GM23248 (cell line): ENCODE results near the gene RIPK3. TPM values are rescaled to one million over a fixed set of nuclear protein-coding genes. Genes with fewer than 3 reads are reported as not detected.

ENCODE experiments used
- DNase-seq: peaks from one replicate; pipeline ENCODE4 v3.0.0-alpha.2; 2015
- H2AFZ ChIP-seq: fragments of 200-600 bp; sonication (generic); 2 replicates; pipeline ENCODE4 v1.6.1; 2016; ENCODE audit warnings: antibody characterized with exemption
- H3F3A ChIP-seq: fragments of 200-600 bp; sonication (generic); 2 replicates; pipeline ENCODE4 v1.6.1; 2016; ENCODE audit warnings: mild to moderate bottlenecking, antibody characterized with exemption, mixed run types; ENCODE audit not compliant: insufficient read depth
- H3K27ac ChIP-seq: fragments of 200-600 bp; sonication (generic); 2 replicates; pipeline ENCODE4 v1.5.1; 2016; ENCODE audit warnings: mild to moderate bottlenecking
- H3K27me3 ChIP-seq: fragments of 200-600 bp; sonication (generic); replicated peaks from 2 replicates; pipeline ENCODE4 v1.6.1; 2016; ENCODE audit warnings: mild to moderate bottlenecking; ENCODE audit not compliant: insufficient read depth
- H3K36me3 ChIP-seq: fragments of 200-600 bp; sonication (generic); 2 replicates; pipeline ENCODE4 v1.6.1; 2016; ENCODE audit warnings: low read depth, mild to moderate bottlenecking
- H3K4me1 ChIP-seq: fragments of 200-600 bp; sonication (generic); 2 replicates; pipeline ENCODE4 v1.6.1; 2016; ENCODE audit warnings: mild to moderate bottlenecking; ENCODE audit not compliant: insufficient read depth
- H3K4me2 ChIP-seq: fragments of 200-600 bp; sonication (generic); one replicate; pipeline ENCODE4 v1.6.1; 2016; ENCODE audit warnings: mild to moderate bottlenecking; ENCODE audit not compliant: unreplicated experiment
- H3K4me3 ChIP-seq: fragments of 200-600 bp; sonication (generic); 2 replicates; pipeline ENCODE4 v1.5.1; 2016; ENCODE audit warnings: mild to moderate bottlenecking
- H3K79me2 ChIP-seq: fragments of 200-600 bp; sonication (generic); 2 replicates; pipeline ENCODE4 v1.6.1; 2016; ENCODE audit warnings: mild to moderate bottlenecking; ENCODE audit not compliant: insufficient read depth
- H3K9ac ChIP-seq: fragments of 200-600 bp; sonication (generic); 2 replicates; pipeline ENCODE4 v1.6.1; 2016; ENCODE audit warnings: mild to moderate bottlenecking
- H3K9me2 ChIP-seq: fragments of 200-600 bp; sonication (generic); 2 replicates; pipeline ENCODE4 v1.6.1; 2016; ENCODE audit warnings: mixed run types, mild to moderate bottlenecking, moderate library complexity; ENCODE audit not compliant: insufficient read depth
- H3K9me3 ChIP-seq: fragments of 200-600 bp; sonication (generic); one replicate; pipeline ENCODE4 v1.6.1; 2017; ENCODE audit warnings: low read depth
- H4K20me1 ChIP-seq: fragments of 200-600 bp; sonication (generic); 2 replicates; pipeline ENCODE4 v1.6.0; 2016; ENCODE audit not compliant: insufficient read depth
- EZH2 ChIP-seq: fragments of 200-600 bp; sonication (generic); IDR thresholded peaks from 2 replicates; pipeline ENCODE4 v1.6.1; 2018; ENCODE audit warnings: antibody characterized with exemption, mild to moderate bottlenecking; ENCODE audit not compliant: insufficient read depth, poor library complexity, severe bottlenecking
- EZH2phosphoT487 ChIP-seq: fragments of 200-600 bp; sonication (generic); IDR thresholded peaks from 2 replicates; pipeline ENCODE4 v1.6.1; 2018; ENCODE audit warnings: antibody characterized with exemption, moderate library complexity, mild to moderate bottlenecking, low read depth; ENCODE audit not compliant: insufficient read depth
- WGBS, 2 experiments: methylation state at CpG; one replicate each; pipeline ENCODE4 v1.1.6; 2015 to 2017; ENCODE audit warnings: low lambda C conversion rate in 2 of 2, low coverage in 1 of 2; ENCODE audit errors: missing lambda C conversion rate in 2 of 2; 5-methylcytosine and 5-hydroxymethylcytosine counted together
- in situ Hi-C: fragments of 300-500 bp; cut with MboI; formaldehyde crosslinking; loops from 2 replicates; pipeline ENCODE4 v1.15.0; 2020
- polyA plus RNA-seq: library from polyadenylated mRNA; unstranded; fragments of >200 nt; fragmentation: Nextera tagmentation; extraction: Ambion mirVana; gene quantifications from 2 replicates; pipeline ENCODE4 v1.2.1, GENCODE V29; 2016
- total RNA-seq: library from RNA; depleted of rRNA; stranded (reverse); fragments of >200 nt; shearing (Covaris generic); gene quantifications from 2 replicates; pipeline ENCODE4 v1.2.3, GENCODE V29; 2014

Gene RIPK3
- total and polyA plus RNA-seq, 2 experiments from 2014 or later = 2.2 to 5.1 TPM

GRCh38 chr14:24315807-24316596 is 23.8 kb downstream of the RIPK3 start:
- DNase-seq = peak; percentile 36
- Histone ChIP-seq H3F3A (peaks cover 14% of the 10 kb centered on the region), H3K79me2 (no peaks in the 10 kb centered on the region), H3K9ac (no peak overlapping the region), H3K4me1 (peaks cover 20% of the 10 kb centered on the region), H3K27ac (no peak overlapping the region), H2AFZ (no peak overlapping the region; the same call in 1 of the 2 replicates), H3K9me3 (no peaks in the 10 kb centered on the region), H3K36me3 (no peaks in the 10 kb centered on the region), H3K9me2 (no peaks in the 10 kb centered on the region), H3K4me2 (no peak overlapping the region), H4K20me1 (no peaks in the 10 kb centered on the region), H3K4me3 (no peak overlapping the region), H3K27me3 (no peaks in the 10 kb centered on the region; the same call in 1 of the 2 replicates)
- TF ChIP-seq EZH2phosphoT487 (no peak), EZH2 (no peak)
- in situ Hi-C loops = no loop called here
- 36 to 44% methylated on average over 63 to 69 of the region's 70 CpGs for WGBS, 2 experiments

- Histone ChIP-seq H3K36me3 (no peaks in the 10 kb centered on the region), H3K27me3 (no peaks in the 10 kb centered on the region; the same call in 1 of the 2 replicates), H3F3A (peaks cover 14% of the 10 kb centered on the region), H2AFZ (no peak overlapping the region), H3K4me2 (no peak overlapping the region), H3K9me3 (no peaks in the 10 kb centered on the region), H4K20me1 (no peaks in the 10 kb centered on the region), H3K79me2 (no peaks in the 10 kb centered on the region), H3K27ac (no peak overlapping the region), H3K9me2 (no peaks in the 10 kb centered on the region), H3K4me1 (peaks cover 24% of the 10 kb centered on the region), H3K4me3 (no peak overlapping the region), H3K9ac (no peak overlapping the region)
- in situ Hi-C loops = no loop called here
- no peak for DNase-seq
- TF ChIP-seq EZH2phosphoT487 (no peak), EZH2 (no peak)
- WGBS, 2 experiments = 93 to 94% methylated on average over 10 of the region's 10 CpGs
Measured at GRCh38 chr14:24315243-24315806, 24.5 kb downstream of the RIPK3 start.

DNA sequence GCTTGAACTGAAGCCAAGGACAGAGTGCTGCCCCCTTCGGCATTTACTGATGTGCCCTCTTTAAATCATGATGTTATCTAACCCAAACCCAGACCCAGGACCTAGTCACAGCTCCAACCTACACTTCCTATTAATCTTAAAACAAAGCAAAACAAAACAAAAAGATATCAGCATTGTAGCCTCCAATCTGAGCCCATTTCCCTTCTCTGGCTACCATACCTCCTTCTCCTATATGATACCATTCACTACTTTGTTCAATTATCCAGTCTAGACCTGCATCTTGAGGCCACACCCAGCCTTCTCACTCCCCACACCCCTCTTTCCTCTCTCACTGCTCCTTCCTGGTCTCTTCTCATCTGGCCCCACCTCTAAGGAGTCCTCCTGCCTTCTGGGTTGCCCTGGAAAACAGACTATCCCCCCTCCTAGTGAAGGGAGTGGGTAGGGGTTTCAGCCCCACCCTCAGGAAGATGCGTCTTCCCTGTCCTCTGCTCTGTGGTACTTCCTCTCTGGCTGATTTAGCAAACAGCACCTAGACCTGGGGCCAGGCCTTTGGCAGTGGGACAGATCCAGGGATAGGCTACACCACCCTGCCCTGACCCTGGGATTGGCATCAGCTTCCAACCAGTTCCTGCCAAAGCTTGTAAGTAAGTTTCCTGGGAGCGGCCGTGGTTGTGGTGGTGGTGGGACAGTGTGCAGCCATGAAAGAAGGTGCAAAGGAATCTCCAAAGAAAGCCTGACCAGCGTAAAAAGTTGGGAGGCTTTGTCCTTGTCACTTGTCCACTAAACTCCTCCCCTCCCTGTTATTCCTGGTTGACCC is 25.2 kb downstream of the RIPK3 start:
- H3K9ac ChIP-seq = no peak overlapping the region
- 83 to 93% methylated on average over 5 of the region's 5 CpGs for WGBS, 2 experiments
- in situ Hi-C loops = no loop called here

DNA sequence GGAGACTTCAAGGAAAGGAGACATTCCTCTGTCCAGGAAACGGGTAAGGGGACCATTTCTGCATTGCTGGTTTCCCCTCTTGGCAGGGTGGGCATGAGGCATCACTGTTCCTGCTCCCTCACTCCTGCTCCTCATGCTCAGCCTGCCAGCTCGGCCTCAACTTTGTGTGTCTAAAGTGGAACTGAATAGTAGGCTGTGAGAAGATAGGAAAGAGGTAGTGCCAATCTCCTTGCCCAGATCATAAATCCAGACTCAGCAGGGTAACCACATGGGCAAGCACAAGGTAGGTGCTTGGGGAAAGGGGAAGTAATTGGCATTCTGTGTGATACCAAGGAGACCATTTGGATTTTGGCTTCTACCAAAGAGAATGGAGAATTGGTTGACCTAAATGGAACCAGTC is 25.9 kb downstream of the RIPK3 start:
- H2AFZ ChIP-seq = no peak overlapping the region
- H3F3A ChIP-seq = peaks cover 20% of the 10 kb centered on the region
- in situ Hi-C loops = no loop called here
- no peak overlapping the region for H3K4me3 ChIP-seq
- WGBS, 2 experiments = 83 to 92% methylated on average over 2 of the region's 2 CpGs
- no peak for TF ChIP-seq EZH2
- TF ChIP-seq EZH2phosphoT487 = no peak
- DNase-seq = no peak
- H3K36me3 ChIP-seq = no peaks in the 10 kb centered on the region
- H3K9me2 ChIP-seq = no peaks in the 10 kb centered on the region
- H3K27me3 ChIP-seq = no peaks in the 10 kb centered on the region
- no peaks in the 10 kb centered on the region for H3K9me3 ChIP-seq
- no peaks in the 10 kb centered on the region for H3K79me2 ChIP-seq
- H3K9ac ChIP-seq = no peak overlapping the region
- H3K4me2 ChIP-seq = no peak overlapping the region
- H3K4me1 ChIP-seq = peaks cover 28% of the 10 kb centered on the region
- no peaks in the 10 kb centered on the region for H4K20me1 ChIP-seq
- no peak overlapping the region for H3K27ac ChIP-seq

More for the DNA sequence above, 25.2 kb downstream of the RIPK3 start:
- no peaks in the 10 kb centered on the region for H3K9me2 ChIP-seq
- no peaks in the 10 kb centered on the region for H4K20me1 ChIP-seq
- peaks cover 28% of the 10 kb centered on the region for H3K4me1 ChIP-seq
- no peaks in the 10 kb centered on the region for H3K79me2 ChIP-seq
- DNase-seq = no peak
- no peaks in the 10 kb centered on the region for H3K9me3 ChIP-seq
- no peak overlapping the region for H3K4me2 ChIP-seq
- H3K27ac ChIP-seq = no peak overlapping the region
- H3K27me3 ChIP-seq = no peaks in the 10 kb centered on the region
- no peak for TF ChIP-seq EZH2phosphoT487
- TF ChIP-seq EZH2 = no peak
- H3F3A ChIP-seq = peaks cover 14% of the 10 kb centered on the region
- H3K4me3 ChIP-seq = no peak overlapping the region
- no peaks in the 10 kb centered on the region for H3K36me3 ChIP-seq
- H2AFZ ChIP-seq = no peak overlapping the region
